ENCODE data around the gene MAP4K5. TPM values are rescaled to one million over a fixed set of nuclear protein-coding genes. Genes with fewer than 3 reads are reported as not detected.

Gene MAP4K5
- polyA plus RNA-seq, 3 donors, result 5.0 to 9.1 (median 7.7) TPM

DNA sequence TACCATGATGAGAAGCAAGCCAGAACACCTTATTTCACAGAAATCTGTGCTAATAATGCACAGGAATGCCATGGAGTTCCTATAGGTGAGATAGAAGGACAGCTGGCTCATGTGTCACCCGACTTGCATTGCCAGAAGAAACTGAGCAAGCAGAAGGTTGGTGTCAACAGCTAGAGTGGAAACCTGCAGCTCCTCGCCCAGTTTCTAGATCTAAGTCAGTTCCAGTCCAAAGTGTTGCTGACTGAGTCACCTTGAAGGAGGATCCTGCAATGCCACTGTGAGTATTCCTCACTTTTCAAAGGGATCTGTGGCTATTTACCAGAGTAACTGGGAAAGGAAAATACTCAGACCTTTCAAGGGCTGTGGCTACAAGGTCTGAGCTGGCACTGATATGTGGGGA is 152.8 kb downstream of the MAP4K5 start:
- Histone ChIP-seq H3K27ac (ENCODE audit: low read depth in 1 of 2, low read length in 2 of 2) (no peak overlapping the region), H3K79me2 (ENCODE audit: insufficient read depth, low read length) (no peaks in the 10 kb centered on the region), H2AFZ (ENCODE audit: insufficient read depth, low read depth, low read length, poor library complexity, severe bottlenecking) (no peak overlapping the region), H3K9ac (ENCODE audit: insufficient read depth, low read length, poor library complexity, severe bottlenecking) (no peak overlapping the region), H3K4me1 (ENCODE audit: control insufficient read depth in 1 of 2, insufficient read depth in 2 of 2, low read length in 2 of 2) (no peaks in the 10 kb centered on the region), H3K4me3 (replicated peaks in 1 of 3; ENCODE audit: low read depth in 2 of 3, low read length in 3 of 3) (no peak overlapping the region), H3K9me3 (replicated peaks in 1 of 2; ENCODE audit: control insufficient read depth in 1 of 2, insufficient read depth in 1 of 2, low read length in 2 of 2) (no peaks in the 10 kb centered on the region), H3K27me3 (ENCODE audit: control insufficient read depth in 2 of 2, insufficient read depth in 2 of 2, low read length in 2 of 2) (no peaks in the 10 kb centered on the region), H3K4me2 (replicated peaks; ENCODE audit: extremely low read depth, low read length, poor library complexity, severe bottlenecking) (no peak overlapping the region), H4K20me1 (ENCODE audit: insufficient read depth, low read length) (no peaks in the 10 kb centered on the region), H3K36me3 (replicated peaks in 1 of 2; ENCODE audit: control insufficient read depth in 1 of 2, insufficient read depth in 2 of 2, low read length in 2 of 2) (no peaks in the 10 kb centered on the region)
- 100% methylated on average over 2 of the region's 2 CpGs for WGBS (ENCODE audit: insufficient coverage)
- peaks cover 0 to 1% (median 0%) of the 10 kb centered on the region in 7 donors for H3K9me3 Mint-ChIP-seq
- H3K4me3 Mint-ChIP-seq, result no peak overlapping the region
- no peak for DNase-seq
- no peaks in the 10 kb centered on the region for H3K36me3 Mint-ChIP-seq
- intact Hi-C loops (cut with micrococcal nuclease), result no loop called here
- H3K4me1 Mint-ChIP-seq, result peaks cover 7% of the 10 kb centered on the region
- H3K27me3 Mint-ChIP-seq (ENCODE audit: low read depth in 3 of 3), result peaks cover 0 to 4% (median 2%) of the 10 kb centered on the region in 3 donors
- no peak for TF ChIP-seq CTCF (IDR thresholded peaks at IDR 0.05)
- no peak overlapping the region for H3K27ac Mint-ChIP-seq

GRCh38 chr14:50377550-50378085 is 154.8 kb downstream of the MAP4K5 start:
- no peaks in the 10 kb centered on the region for H3K36me3 ChIP-seq (replicated peaks in 1 of 2; ENCODE audit: control insufficient read depth in 1 of 2, insufficient read depth in 2 of 2, low read length in 2 of 2)
- H3K4me1 Mint-ChIP-seq, result peaks cover 7% of the 10 kb centered on the region
- H3K27ac Mint-ChIP-seq, result peak overlapping the region in 2 of 7 donors; percentile 4 to 38

More at GRCh38 chr14:50377550-50378085, 154.8 kb downstream of the MAP4K5 start:
- Histone ChIP-seq H3K27ac (ENCODE audit: low read depth in 1 of 2, low read length in 2 of 2) (no peak overlapping the region), H4K20me1 (ENCODE audit: insufficient read depth, low read length) (no peaks in the 10 kb centered on the region), H3K4me1 (ENCODE audit: control insufficient read depth in 1 of 2, insufficient read depth in 2 of 2, low read length in 2 of 2) (no peaks in the 10 kb centered on the region), H3K4me2 (replicated peaks; ENCODE audit: extremely low read depth, low read length, poor library complexity, severe bottlenecking) (no peak overlapping the region), H2AFZ (ENCODE audit: insufficient read depth, low read depth, low read length, poor library complexity, severe bottlenecking) (peak overlapping the region; percentile 56), H3K79me2 (ENCODE audit: insufficient read depth, low read length) (no peaks in the 10 kb centered on the region), H3K27me3 (ENCODE audit: control insufficient read depth in 2 of 2, insufficient read depth in 2 of 2, low read length in 2 of 2) (no peaks in the 10 kb centered on the region), H3K9ac (ENCODE audit: insufficient read depth, low read length, poor library complexity, severe bottlenecking) (no peak overlapping the region), H3K4me3 (replicated peaks in 1 of 3; ENCODE audit: low read depth in 2 of 3, low read length in 3 of 3) (no peak overlapping the region), H3K9me3 (replicated peaks in 1 of 2; ENCODE audit: control insufficient read depth in 1 of 2, insufficient read depth in 1 of 2, low read length in 2 of 2) (no peaks in the 10 kb centered on the region)
- Mint-ChIP-seq H3K9me3 (peaks cover 0 to 1% (median 0%) of the 10 kb centered on the region in 7 donors), H3K27me3 (ENCODE audit: low read depth in 3 of 3) (peaks cover 0 to 4% (median 2%) of the 10 kb centered on the region in 3 donors), H3K36me3 (no peaks in the 10 kb centered on the region), H3K4me3 (no peak overlapping the region)
- TF ChIP-seq CTCF (IDR thresholded peaks at IDR 0.05), result no peak
- intact Hi-C loops (cut with micrococcal nuclease), result no loop called here
- DNase-seq, result no peak
- WGBS (ENCODE audit: insufficient coverage), result 83% methylated on average over 1 of the region's 4 CpGs

All from CD14-positive monocyte (primary cell).